ENCODE measurements around the gene GOLGA2.
"Not testable (repeated sequence)": the region's sequence is repeated elsewhere in the genome, so short reads cannot be mapped to it uniquely, and the experiment has no call there.

The GOLGA2 gene

GRCh38 chr9:128233817-128234406 is 41.9 kb downstream of the GOLGA2 start:
- DNase-seq = no peak

- no peak for DNase-seq
These were observed 43.0 kb downstream of the GOLGA2 start for GRCh38 chr9:128232528-128233428.

- DNase-seq = no peak
These were observed 43.9 kb downstream of the GOLGA2 start for GRCh38 chr9:128231638-128232527.

- not testable (repeated sequence) for DNase-seq
These were observed 44.9 kb downstream of the GOLGA2 start for GRCh38 chr9:128230897-128231296.

GRCh38 chr9:128226412-128226801 is 49.4 kb downstream of the GOLGA2 start:
- DNase-seq = no peak

GRCh38 chr9:128225770-128226411 is 49.9 kb downstream of the GOLGA2 start:
- DNase-seq = no peak

- no peak for DNase-seq
These were observed 50.9 kb downstream of the GOLGA2 start for GRCh38 chr9:128224877-128225276.

DNA sequence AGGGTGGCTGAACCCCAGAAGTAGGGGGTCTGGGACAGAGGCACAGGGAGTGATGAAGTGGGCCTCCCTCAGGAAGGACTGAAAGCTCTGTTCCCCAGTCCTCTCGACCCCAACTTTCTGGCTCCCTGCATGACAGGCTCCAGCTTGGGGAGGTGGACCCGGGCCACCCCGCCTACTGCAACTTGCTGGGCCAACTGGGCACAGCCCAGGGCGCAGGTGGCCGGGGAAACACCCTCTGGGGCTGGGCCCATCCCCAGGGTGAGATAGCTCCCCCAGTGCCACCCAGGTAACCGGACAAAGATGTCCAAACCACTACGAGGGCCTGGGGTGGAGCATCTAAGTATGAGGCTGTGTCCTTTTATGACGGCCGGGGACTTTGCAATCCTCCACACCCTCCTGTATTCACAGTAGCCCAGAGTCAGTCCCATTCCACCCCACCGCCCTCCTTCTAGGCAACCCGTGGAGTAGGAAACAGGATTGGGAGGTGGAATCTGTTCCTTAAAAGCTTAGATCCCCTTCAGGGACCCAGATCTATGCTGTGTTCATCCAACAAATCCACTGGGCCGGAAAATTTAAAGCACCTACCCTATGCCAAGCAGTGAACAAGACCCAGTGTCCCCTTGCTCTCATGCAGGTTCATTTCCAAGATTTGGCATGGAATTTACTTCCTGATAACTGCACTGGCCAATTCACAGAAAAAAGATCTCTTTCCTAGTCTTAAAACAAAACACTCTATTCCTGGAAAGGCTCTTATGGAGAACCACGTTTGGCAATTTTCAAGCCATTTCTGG is 52.7 kb downstream of the GOLGA2 start:
- DNase-seq = no peak

DNA sequence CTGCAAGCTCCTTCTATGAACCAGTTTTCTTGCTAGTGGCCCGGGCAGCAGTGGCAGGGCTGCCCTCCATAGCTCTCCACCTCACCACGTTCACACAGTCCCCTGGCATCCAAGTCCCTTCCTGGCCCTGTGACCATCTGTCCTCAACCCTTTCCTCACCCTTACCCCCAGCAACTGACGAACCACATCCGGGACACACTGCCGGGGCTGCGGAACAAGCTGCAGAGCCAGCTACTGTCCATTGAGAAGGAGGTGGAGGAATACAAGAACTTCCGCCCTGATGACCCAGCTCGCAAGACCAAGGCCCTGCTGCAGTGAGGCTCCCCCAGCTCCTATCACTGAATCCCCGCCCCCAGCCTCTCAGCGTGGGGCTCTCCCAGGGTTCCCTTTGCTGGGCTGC is 53.8 kb downstream of the GOLGA2 start:
- no peak for DNase-seq

DNA sequence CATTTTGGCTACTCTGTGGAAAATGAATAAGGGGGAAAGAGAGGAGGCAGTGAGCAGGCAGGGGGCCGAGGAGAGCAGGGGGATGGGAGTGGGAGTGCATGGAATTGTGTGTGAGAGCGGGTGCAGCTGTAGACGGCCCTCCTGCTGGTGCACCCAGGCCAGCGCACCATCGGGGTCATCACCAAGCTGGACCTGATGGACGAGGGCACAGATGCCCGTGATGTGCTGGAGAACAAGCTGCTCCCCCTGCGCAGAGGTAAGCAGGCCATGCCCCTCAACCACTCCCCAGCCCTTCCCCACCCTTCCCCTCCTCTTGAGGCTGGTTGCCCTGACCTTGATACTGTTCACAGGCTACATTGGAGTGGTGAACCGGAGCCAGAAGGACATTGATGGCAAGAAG is 56.0 kb downstream of the GOLGA2 start:
- no peak for DNase-seq

DNA sequence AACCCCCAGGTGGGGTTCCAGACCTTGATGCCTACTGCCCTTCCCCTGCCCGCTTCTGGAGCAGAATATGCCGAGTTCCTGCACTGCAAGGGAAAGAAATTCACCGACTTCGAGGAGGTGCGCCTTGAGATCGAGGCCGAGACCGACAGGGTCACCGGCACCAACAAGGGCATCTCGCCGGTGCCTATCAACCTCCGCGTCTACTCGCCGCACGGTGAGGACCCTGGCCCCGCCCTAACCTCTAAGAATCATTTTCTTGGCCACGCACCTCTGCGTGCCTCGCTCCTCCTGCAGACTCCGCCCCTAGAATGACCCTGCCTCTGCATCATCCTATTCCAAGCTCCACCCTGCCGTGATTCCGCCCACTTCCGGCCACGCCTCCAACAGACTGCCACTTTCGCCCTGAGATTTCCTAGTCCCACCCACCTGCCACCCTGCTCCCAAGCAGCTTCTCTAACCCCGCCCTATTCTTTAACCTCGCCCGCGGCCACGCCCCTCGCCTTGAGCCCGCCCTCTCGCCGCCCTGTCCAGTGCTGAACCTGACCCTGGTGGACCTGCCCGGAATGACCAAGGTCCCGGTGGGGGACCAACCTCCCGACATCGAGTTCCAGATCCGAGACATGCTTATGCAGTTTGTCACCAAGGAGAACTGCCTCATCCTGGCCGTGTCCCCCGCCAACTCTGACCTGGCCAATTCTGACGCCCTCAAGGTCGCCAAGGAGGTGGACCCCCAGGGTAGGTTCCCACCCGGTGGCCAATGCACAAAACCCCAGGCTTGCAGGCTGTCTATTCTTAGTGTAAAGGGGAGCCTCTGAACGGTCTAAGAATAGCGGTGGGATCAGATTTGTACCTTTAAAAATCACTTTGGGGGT is 57.1 kb downstream of the GOLGA2 start:
- DNase-seq = no peak

DNA sequence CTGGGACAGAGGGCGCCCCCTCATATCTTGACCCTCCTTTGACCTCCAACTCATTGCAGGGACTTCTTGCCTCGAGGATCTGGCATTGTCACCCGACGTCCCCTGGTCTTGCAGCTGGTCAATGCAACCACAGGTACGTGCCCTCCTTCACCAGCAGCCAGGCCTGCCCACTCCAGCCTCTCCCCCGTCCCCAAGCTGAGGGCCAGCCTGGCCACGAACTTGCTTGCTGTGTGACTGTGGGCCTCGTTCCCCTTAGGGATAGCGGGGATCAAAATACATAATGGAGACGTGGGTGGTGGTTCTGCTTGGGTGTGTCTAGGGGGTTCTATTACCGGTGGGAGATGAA is 57.7 kb downstream of the GOLGA2 start:
- DNase-seq = no peak

GRCh38 chr9:128216781-128217553 is 58.8 kb downstream of the GOLGA2 start:
- DNase-seq = no peak

GRCh38 chr9:128215491-128216409 is 60.1 kb downstream of the GOLGA2 start:
- no peak for DNase-seq

DNA sequence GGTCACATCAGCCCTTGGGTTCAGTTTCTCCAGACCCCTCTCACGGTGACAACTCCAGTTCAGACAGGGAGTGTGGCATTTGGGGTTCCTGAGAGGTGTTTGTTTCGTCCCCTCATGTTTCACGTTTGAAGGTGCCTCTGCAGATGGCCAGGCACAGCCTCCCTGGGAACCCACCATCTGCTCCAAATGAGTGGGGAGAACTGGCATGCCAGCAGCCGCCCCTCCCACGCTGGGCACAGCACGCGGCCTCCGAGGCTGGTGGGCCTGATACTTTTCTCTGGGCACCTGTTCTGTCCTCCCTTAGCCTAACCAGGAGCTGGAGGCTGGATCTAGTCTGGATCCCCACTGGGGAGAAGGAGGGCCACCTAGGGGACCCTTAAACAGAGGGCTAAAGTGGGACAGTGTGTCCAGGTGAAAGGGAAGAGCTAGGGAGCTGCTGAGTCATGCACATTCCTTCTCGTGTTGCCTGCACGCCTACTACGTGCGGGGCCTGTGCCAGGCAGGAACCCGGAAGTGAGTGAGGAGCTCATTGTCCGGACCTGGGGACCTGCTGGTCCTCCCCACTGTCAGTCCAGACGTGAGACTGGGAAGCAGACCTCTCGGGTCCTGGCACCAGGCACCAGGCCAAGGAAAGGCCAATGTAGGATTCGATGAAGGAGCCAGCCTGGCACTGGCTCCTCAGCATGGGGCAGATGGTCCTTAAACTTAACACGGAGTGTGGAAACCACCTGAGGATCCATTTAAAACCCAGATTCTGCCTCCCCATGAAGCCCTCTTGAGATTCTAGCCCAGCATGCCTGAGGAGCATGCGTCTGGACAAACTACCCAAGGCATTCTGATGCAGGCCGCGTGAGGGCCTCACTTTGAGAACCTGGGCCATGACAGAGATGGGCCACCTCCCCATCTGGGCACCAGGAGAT is 61.0 kb downstream of the GOLGA2 start:
- DNase-seq = no peak

- DNase-seq = no peak
These were observed 61.9 kb downstream of the GOLGA2 start for GRCh38 chr9:128213746-128214497.

DNA sequence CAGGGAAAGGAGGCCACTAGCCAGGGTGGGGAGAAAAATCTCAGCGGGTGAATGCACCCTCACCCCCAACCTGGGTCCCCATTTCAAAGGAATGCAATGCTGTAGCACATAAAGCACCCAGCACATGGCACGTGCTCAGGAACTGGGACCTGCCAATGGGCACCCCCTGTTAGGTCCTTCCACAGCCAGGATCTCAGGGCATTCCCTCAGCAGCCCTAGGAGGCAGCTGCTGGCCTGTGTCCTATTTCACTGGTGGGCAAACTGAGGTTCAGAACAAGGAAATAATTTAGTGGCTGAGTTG is 63.9 kb downstream of the GOLGA2 start:
- no peak for DNase-seq

All from GF-D8 (cell line).